ENCODE results near the gene PKP1. TPM values are rescaled to one million over a fixed set of nuclear protein-coding genes. Genes with fewer than 3 reads are reported as not detected.

The PKP1 gene
- total and polyA plus RNA-seq, 10 of the 15 experiments (the other 5 are each of a cell fraction or from before 2014, with no cell fraction given): 0.03 TPM; not detected in 9

DNA sequence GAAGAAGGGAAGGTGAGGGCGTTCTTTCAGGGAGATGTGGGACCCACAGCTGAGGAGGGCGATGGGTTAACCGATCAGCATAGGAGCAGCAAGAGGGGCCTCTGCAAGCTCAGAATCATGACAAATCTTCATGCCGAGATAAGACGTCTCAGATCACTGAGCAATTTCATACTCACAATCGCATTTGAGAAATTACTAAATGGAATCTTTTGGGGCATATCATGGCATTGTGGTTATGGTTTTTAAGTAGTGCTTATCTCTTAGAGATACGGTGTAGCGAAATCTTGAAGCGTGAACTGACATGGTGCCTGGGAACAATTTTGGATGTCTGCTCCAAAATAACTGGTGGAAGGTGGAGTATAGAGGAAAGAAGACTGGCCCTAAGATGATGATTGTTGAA lies 88.0 kb downstream of the PKP1 start:
- ChIA-PET CTCF (interaction anchor here (1.1 kb wide), 1 partner anchor 11 kb away, joined by 3 read pairs; no protein-coding TSS in a partner anchor), RAD21 (ENCODE audit: unreplicated experiment) (no interaction called here), SMC1A (ENCODE audit: uncharacterized antibody, unreplicated experiment) (interaction anchor here (0.7 kb wide), 1 partner anchor 173 kb away, joined by 3 read pairs; no protein-coding TSS in a partner anchor), POLR2A (no interaction called here)
- in situ Hi-C loops (cut with MboI): no loop called here
- Histone ChIP-seq H3K27me3 (replicated peaks in 1 of 2; ENCODE audit: control insufficient read depth in 2 of 2, insufficient read depth in 2 of 2, low read length in 1 of 2) (peaks cover 0 to 6% of the 10 kb centered on the region in 2 experiments; a peak in 3 of 4 replicates), H3K9ac (ENCODE audit: control insufficient read depth, insufficient read depth, low read length) (no peak overlapping the region), H3K9me3 (replicated peaks; ENCODE audit: control insufficient read depth, insufficient read depth, low read length) (no peaks in the 10 kb centered on the region), H3K4me3 (no peak overlapping the region), H2AFZ (ENCODE audit: control insufficient read depth, low read depth, low read length) (no peak overlapping the region), H3K4me1 (ENCODE audit: control insufficient read depth, insufficient read depth, low read length) (no peaks in the 10 kb centered on the region), H3K27ac (ENCODE audit: control insufficient read depth, insufficient read depth) (no peak overlapping the region), H3K36me3 (ENCODE audit: control insufficient read depth in 2 of 2, insufficient read depth in 2 of 2, low read length in 1 of 2) (no peaks in the 10 kb centered on the region), H3K79me2 (ENCODE audit: control insufficient read depth, insufficient read depth, low read length) (no peaks in the 10 kb centered on the region), H4K20me1 (ENCODE audit: control insufficient read depth, insufficient read depth) (no peaks in the 10 kb centered on the region), H3K4me2 (ENCODE audit: control insufficient read depth, insufficient read depth) (no peak overlapping the region)
- DNase-seq (ENCODE audit: low read depth, low spot score): no peak
- FAIRE-seq: no peak
- ATAC-seq: no peak
- intact Hi-C loops (cut with micrococcal nuclease; ENCODE audit: unreplicated experiment): no loop called here
- WGBS (ENCODE audit: insufficient coverage, insufficient replicate concordance, low lambda C conversion rate, missing lambda C conversion rate): 36% methylated on average over 9 of the region's 9 CpGs
- BruUV-seq (replicated peaks): no TSS peak
- no peak for TF ChIP-seq SMAD5 (IDR thresholded peaks at IDR 0.05; ENCODE audit: low read depth)
- TF ChIP-seq, protein P1, sequence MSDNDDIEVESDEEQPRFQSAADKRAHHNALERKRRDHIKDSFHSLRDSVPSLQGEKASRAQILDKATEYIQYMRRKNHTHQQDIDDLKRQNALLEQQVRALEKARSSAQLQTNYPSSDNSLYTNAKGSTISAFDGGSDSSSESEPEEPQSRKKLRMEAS (IDR thresholded peaks at IDR 0.05; ENCODE audit: low read depth, low read length): no peak
- TF ChIP-seq ZNF207 (IDR thresholded peaks at IDR 0.05; ENCODE audit: borderline replicate concordance): no peak
- TF ChIP-seq, protein P2, sequence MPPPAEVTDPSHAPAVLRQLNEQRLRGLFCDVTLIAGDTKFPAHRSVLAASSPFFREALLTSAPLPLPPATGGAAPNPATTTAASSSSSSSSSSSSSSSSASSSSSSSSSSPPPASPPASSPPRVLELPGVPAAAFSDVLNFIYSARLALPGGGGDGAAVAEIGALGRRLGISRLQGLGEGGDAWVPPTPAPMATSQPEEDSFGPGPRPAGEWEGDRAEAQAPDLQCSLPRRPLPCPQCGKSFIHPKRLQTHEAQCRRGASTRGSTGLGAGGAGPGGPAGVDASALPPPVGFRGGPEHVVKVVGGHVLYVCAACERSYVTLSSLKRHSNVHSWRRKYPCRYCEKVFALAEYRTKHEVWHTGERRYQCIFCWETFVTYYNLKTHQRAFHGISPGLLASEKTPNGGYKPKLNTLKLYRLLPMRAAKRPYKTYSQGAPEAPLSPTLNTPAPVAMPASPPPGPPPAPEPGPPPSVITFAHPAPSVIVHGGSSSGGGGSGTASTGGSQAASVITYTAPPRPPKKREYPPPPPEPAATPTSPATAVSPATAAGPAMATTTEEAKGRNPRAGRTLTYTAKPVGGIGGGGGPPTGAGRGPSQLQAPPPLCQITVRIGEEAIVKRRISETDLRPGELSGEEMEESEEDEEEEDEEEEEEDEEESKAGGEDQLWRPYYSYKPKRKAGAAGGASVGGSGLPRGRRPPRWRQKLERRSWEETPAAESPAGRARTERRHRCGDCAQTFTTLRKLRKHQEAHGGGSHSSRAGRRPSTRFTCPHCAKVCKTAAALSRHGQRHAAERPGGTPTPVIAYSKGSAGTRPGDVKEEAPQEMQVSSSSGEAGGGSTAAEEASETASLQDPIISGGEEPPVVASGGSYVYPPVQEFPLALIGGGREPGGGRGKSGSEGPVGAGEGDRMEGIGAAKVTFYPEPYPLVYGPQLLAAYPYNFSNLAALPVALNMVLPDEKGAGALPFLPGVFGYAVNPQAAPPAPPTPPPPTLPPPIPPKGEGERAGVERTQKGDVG (CRISPR knock-in tag; IDR thresholded peaks at IDR 0.05): no peak
- no peak for TF ChIP-seq RUNX3 (IDR thresholded peaks at IDR 0.05; ENCODE audit: low read length)
- TF ChIP-seq SP1 (IDR thresholded peaks at IDR 0.05; ENCODE audit: low read depth, low read length): no peak
- no peak for TF ChIP-seq KLF5 (IDR thresholded peaks at IDR 0.05; ENCODE audit: partially characterized antibody)
- no peak for TF ChIP-seq POU2F2 (IDR thresholded peaks at IDR 0.05; ENCODE audit: borderline replicate concordance, low read depth, low read length)
- TF ChIP-seq, protein P3, sequence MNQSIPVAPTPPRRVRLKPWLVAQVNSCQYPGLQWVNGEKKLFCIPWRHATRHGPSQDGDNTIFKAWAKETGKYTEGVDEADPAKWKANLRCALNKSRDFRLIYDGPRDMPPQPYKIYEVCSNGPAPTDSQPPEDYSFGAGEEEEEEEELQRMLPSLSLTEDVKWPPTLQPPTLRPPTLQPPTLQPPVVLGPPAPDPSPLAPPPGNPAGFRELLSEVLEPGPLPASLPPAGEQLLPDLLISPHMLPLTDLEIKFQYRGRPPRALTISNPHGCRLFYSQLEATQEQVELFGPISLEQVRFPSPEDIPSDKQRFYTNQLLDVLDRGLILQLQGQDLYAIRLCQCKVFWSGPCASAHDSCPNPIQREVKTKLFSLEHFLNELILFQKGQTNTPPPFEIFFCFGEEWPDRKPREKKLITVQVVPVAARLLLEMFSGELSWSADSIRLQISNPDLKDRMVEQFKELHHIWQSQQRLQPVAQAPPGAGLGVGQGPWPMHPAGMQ (IDR thresholded peaks at IDR 0.05; ENCODE audit: borderline replicate concordance): no peak
- TF ChIP-seq HDAC6 (IDR thresholded peaks at IDR 0.05; ENCODE audit: unreplicated experiment): no peak
- no peak for TF ChIP-seq NFIC (IDR thresholded peaks at IDR 0.05; ENCODE audit: low read depth, low read length)
- no peak for TF ChIP-seq LARP7 (IDR thresholded peaks at IDR 0.05)
- TF ChIP-seq SIN3A (IDR thresholded peaks at IDR 0.05; ENCODE audit: low read depth, low read length): no peak
- no peak for TF ChIP-seq PAX5 (IDR thresholded peaks at IDR 0.05; ENCODE audit: borderline replicate concordance, low read depth, low read length)
- no peak for TF ChIP-seq RELA (IDR thresholded peaks at IDR 0.05; ENCODE audit: borderline replicate concordance, partially characterized antibody)
- no peak for TF ChIP-seq DPF2 (IDR thresholded peaks at IDR 0.05)
- no peak for TF ChIP-seq ZNF622 (IDR thresholded peaks at IDR 0.05)
- TF ChIP-seq, protein P4, sequence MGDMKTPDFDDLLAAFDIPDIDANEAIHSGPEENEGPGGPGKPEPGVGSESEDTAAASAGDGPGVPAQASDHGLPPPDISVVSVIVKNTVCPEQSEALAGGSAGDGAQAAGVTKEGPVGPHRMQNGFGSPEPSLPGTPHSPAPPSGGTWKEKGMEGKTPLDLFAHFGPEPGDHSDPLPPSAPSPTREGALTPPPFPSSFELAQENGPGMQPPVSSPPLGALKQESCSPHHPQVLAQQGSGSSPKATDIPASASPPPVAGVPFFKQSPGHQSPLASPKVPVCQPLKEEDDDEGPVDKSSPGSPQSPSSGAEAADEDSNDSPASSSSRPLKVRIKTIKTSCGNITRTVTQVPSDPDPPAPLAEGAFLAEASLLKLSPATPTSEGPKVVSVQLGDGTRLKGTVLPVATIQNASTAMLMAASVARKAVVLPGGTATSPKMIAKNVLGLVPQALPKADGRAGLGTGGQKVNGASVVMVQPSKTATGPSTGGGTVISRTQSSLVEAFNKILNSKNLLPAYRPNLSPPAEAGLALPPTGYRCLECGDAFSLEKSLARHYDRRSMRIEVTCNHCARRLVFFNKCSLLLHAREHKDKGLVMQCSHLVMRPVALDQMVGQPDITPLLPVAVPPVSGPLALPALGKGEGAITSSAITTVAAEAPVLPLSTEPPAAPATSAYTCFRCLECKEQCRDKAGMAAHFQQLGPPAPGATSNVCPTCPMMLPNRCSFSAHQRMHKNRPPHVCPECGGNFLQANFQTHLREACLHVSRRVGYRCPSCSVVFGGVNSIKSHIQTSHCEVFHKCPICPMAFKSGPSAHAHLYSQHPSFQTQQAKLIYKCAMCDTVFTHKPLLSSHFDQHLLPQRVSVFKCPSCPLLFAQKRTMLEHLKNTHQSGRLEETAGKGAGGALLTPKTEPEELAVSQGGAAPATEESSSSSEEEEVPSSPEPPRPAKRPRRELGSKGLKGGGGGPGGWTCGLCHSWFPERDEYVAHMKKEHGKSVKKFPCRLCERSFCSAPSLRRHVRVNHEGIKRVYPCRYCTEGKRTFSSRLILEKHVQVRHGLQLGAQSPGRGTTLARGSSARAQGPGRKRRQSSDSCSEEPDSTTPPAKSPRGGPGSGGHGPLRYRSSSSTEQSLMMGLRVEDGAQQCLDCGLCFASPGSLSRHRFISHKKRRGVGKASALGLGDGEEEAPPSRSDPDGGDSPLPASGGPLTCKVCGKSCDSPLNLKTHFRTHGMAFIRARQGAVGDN (IDR thresholded peaks at IDR 0.05): no peak
- no peak for TF ChIP-seq TAF1 (IDR thresholded peaks at IDR 0.05; ENCODE audit: borderline replicate concordance, low read depth, low read length)
